GM12878 (cell line): ENCODE measurements around the gene ETS1. TPM values are rescaled to one million over a fixed set of nuclear protein-coding genes. Genes with fewer than 3 reads are reported as not detected.

ENCODE experiments used
- CHD2 ChIP-seq: IDR thresholded peaks from 2 replicates; pipeline ENCODE4 v1.6.1; 2011; ENCODE audit warnings: low read depth, low read length, improper control_type of control experiment, borderline replicate concordance
- CREB1 ChIP-seq: IDR thresholded peaks from 2 replicates; pipeline ENCODE4 v1.6.1; 2012; ENCODE audit warnings: low read depth, mild to moderate bottlenecking, inconsistent platforms
- HDAC2 ChIP-seq: fragments of 200-600 bp; sonication (generic); IDR thresholded peaks from 2 replicates; pipeline ENCODE4 v1.6.1; 2017
- MEF2A ChIP-seq: IDR thresholded peaks from 2 replicates; pipeline ENCODE4 v1.6.1; 2011; ENCODE audit warnings: low read depth, mild to moderate bottlenecking, low read length, moderate library complexity; ENCODE audit not compliant: insufficient read depth
- NFIC ChIP-seq: IDR thresholded peaks from 2 replicates; pipeline ENCODE4 v1.6.1; 2012; ENCODE audit warnings: low read depth, mild to moderate bottlenecking, inconsistent platforms, low read length, moderate library complexity
- NFXL1 ChIP-seq: fragments of 450-650 bp; IDR thresholded peaks from 2 replicates; pipeline ENCODE4 v1.6.1; 2017; ENCODE audit warnings: antibody characterized with exemption, mild to moderate bottlenecking, borderline replicate concordance
- NR2C1 ChIP-seq: fragments of 450-650 bp; IDR thresholded peaks from 2 replicates; pipeline ENCODE4 v1.6.1; 2017; ENCODE audit warnings: antibody characterized with exemption, mild to moderate bottlenecking, moderate library complexity
- PAX8 ChIP-seq: fragments of 450-650 bp; IDR thresholded peaks from 2 replicates; pipeline ENCODE4 v1.6.1; 2017; ENCODE audit warnings: mild to moderate bottlenecking, moderate library complexity
- RFX5 ChIP-seq: IDR thresholded peaks from 2 replicates; pipeline ENCODE4 v1.6.1; 2011; ENCODE audit warnings: low read depth, low read length, improper control_type of control experiment
- SP1 ChIP-seq: IDR thresholded peaks from one replicate; pipeline ENCODE4 v1.6.1; 2011; ENCODE audit warnings: low read depth, low read length
- TCF7 ChIP-seq: IDR thresholded peaks from 2 replicates; pipeline ENCODE4 v1.6.1; 2014; ENCODE audit warnings: antibody characterized with exemption, borderline replicate concordance
- YY1 ChIP-seq: IDR thresholded peaks from 2 replicates; pipeline ENCODE4 v1.6.1; 2011; ENCODE audit warnings: low read depth, mild to moderate bottlenecking, low read length
- ZBED1 ChIP-seq: IDR thresholded peaks from 2 replicates; pipeline ENCODE4 v1.6.1; 2016; ENCODE audit warnings: borderline replicate concordance
- ZNF217 ChIP-seq: fragments of 450-650 bp; IDR thresholded peaks from 2 replicates; pipeline ENCODE4 v1.6.1; 2017; ENCODE audit warnings: antibody characterized with exemption, mild to moderate bottlenecking
- ZSCAN29 ChIP-seq: fragments of 450-650 bp; IDR thresholded peaks from 2 replicates; pipeline ENCODE4 v1.6.1; 2017; ENCODE audit warnings: mild to moderate bottlenecking, moderate library complexity
- polyA plus RNA-seq, 11 experiments: library from polyadenylated mRNA; depleted of rRNA in 4 of 11; unstranded in 6 of 11; stranded (reverse) in 5 of 11; fragments of >200 nt; fragmentation: Nextera tagmentation in 4 of 11; fragmentation: Illumina TruSeq in 1 of 11; extraction: Ambion mirVana in 4 of 11; extraction: Trizol in 1 of 11; gene quantifications; 1 replicate in 1 of 11; 2 replicates in 10 of 11; pipeline versions ENCODE4 v1.2.1 to v1.2.3, GENCODE V29; 2011 to 2016; ENCODE audit warnings: inconsistent platforms in 2 of 11, missing spikeins in 2 of 11, low read depth in 1 of 11
- total RNA-seq, 4 experiments: library from RNA; depleted of rRNA in 3 of 4; stranded (reverse); fragments of >200 nt in 3 of 4; fragmentation: Illumina TruSeq in 1 of 4; extraction: Trizol in 1 of 4; gene quantifications; 2 replicates each; pipeline versions ENCODE4 v1.2.1 to v1.2.3, GENCODE V29; 2013 to 2021
- TF ChIP-seq, protein P1 (sequence below): fragments of 150-350 bp; IDR thresholded peaks from 2 replicates; pipeline ENCODE4 v1.6.1; 2016; ENCODE audit warnings: low read depth, low read length
- TF ChIP-seq, protein P2 (sequence below): fragments of 450-650 bp; IDR thresholded peaks from 2 replicates; pipeline ENCODE4 v1.6.1; 2017; ENCODE audit warnings: mild to moderate bottlenecking, low read depth, inconsistent platforms; ENCODE audit not compliant: poor library complexity, severe bottlenecking
- TF ChIP-seq, protein P3 (sequence below): IDR thresholded peaks from 2 replicates; pipeline ENCODE4 v1.6.1; 2011; ENCODE audit warnings: borderline replicate concordance, low read depth, mild to moderate bottlenecking, moderate library complexity, mixed read lengths, low read length; ENCODE audit not compliant: insufficient read depth; ENCODE audit errors: extremely low read length
- TF ChIP-seq, protein P4 (sequence below): IDR thresholded peaks from 2 replicates; pipeline ENCODE4 v1.6.1; 2011; ENCODE audit warnings: low read depth, low read length, improper control_type of control experiment, borderline replicate concordance
- TF ChIP-seq, protein P5 (sequence below): fragments of 450-650 bp; formaldehyde crosslinking; IDR thresholded peaks from 2 replicates; pipeline ENCODE4 v1.4.0; 2022; ENCODE audit warnings: mild to moderate bottlenecking, moderate library complexity

The ETS1 gene
- total and polyA plus RNA-seq, 10 of the 15 experiments (the other 5 are each of a cell fraction or from before 2014, with no cell fraction given), result 12.5 to 112 (median 55.5) TPM

DNA sequence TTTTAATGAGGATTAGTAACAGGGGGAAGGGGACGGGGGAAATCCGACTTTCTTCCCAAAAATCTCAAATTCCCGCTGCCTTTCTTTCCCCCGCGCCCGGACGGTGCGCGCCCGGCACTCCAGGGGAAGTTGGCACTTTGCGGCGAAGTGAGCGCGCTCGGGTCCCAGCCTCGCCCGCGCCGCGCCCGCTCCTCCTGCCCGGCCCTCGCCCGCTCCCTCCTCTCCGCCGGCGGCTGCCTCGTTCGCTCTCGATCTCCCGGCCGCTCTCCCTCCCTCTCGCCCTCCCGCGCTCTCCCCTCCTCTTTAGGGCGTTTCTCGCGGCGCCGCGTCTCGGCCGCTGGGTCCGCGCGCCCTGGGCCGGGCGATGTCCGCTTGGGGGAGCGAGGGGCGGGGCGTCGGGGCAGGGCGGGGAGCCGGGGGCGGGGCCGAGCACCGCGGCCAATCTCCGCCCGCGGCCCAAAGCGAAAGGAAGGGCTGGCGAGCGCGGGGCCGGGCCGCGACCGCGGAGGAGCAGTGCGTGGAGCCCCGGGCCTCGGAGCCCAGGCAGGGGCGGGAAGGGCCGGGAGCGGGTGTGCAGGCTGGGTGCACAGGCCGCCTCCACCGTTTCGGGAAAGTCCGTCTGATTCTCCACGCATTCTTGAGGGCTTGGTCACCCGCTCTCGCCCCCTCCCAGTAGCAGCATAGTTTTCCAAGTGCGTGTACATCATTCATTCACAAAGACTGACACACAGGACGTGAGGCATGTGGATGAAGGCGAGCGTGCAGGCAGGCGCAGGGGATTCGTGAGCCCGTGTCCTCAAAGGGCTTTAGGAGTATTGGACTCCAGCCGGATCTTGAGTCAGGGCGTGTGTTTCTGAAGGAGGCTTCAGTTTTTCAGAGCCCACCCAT lies 65.1 kb downstream of the ETS1 start (continued):
- TF ChIP-seq CHD2 (no peak), NR2C1 (no peak), MEF2A (no peak), SP1 (no peak), NFIC (no peak), PAX8 (no peak), HDAC2 (no peak), RFX5 (no peak), ZSCAN29 (peak; percentile 10; the same call in 1 of the 2 replicates), ZBED1 (no peak), CREB1 (no peak), NFXL1 (no peak), ZNF217 (peak; percentile 19; the same call in 1 of the 2 replicates), YY1 (0 out of 2 replicates have a peak, but pooled peaks have one; percentile 46), TCF7 (no peak)
- TF ChIP-seq, protein P1, sequence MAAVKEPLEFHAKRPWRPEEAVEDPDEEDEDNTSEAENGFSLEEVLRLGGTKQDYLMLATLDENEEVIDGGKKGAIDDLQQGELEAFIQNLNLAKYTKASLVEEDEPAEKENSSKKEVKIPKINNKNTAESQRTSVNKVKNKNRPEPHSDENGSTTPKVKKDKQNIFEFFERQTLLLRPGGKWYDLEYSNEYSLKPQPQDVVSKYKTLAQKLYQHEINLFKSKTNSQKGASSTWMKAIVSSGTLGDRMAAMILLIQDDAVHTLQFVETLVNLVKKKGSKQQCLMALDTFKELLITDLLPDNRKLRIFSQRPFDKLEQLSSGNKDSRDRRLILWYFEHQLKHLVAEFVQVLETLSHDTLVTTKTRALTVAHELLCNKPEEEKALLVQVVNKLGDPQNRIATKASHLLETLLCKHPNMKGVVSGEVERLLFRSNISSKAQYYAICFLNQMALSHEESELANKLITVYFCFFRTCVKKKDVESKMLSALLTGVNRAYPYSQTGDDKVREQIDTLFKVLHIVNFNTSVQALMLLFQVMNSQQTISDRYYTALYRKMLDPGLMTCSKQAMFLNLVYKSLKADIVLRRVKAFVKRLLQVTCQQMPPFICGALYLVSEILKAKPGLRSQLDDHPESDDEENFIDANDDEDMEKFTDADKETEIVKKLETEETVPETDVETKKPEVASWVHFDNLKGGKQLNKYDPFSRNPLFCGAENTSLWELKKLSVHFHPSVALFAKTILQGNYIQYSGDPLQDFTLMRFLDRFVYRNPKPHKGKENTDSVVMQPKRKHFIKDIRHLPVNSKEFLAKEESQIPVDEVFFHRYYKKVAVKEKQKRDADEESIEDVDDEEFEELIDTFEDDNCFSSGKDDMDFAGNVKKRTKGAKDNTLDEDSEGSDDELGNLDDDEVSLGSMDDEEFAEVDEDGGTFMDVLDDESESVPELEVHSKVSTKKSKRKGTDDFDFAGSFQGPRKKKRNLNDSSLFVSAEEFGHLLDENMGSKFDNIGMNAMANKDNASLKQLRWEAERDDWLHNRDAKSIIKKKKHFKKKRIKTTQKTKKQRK, result no peak
- TF ChIP-seq, protein P2, sequence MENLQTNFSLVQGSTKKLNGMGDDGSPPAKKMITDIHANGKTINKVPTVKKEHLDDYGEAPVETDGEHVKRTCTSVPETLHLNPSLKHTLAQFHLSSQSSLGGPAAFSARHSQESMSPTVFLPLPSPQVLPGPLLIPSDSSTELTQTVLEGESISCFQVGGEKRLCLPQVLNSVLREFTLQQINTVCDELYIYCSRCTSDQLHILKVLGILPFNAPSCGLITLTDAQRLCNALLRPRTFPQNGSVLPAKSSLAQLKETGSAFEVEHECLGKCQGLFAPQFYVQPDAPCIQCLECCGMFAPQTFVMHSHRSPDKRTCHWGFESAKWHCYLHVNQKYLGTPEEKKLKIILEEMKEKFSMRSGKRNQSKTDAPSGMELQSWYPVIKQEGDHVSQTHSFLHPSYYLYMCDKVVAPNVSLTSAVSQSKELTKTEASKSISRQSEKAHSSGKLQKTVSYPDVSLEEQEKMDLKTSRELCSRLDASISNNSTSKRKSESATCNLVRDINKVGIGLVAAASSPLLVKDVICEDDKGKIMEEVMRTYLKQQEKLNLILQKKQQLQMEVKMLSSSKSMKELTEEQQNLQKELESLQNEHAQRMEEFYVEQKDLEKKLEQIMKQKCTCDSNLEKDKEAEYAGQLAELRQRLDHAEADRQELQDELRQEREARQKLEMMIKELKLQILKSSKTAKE, result no peak
- TF ChIP-seq, protein P3, sequence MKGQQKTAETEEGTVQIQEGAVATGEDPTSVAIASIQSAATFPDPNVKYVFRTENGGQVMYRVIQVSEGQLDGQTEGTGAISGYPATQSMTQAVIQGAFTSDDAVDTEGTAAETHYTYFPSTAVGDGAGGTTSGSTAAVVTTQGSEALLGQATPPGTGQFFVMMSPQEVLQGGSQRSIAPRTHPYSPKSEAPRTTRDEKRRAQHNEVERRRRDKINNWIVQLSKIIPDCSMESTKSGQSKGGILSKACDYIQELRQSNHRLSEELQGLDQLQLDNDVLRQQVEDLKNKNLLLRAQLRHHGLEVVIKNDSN, result no peak
- TF ChIP-seq, protein P4, sequence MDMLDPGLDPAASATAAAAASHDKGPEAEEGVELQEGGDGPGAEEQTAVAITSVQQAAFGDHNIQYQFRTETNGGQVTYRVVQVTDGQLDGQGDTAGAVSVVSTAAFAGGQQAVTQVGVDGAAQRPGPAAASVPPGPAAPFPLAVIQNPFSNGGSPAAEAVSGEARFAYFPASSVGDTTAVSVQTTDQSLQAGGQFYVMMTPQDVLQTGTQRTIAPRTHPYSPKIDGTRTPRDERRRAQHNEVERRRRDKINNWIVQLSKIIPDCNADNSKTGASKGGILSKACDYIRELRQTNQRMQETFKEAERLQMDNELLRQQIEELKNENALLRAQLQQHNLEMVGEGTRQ, result no peak
- TF ChIP-seq, protein P5, sequence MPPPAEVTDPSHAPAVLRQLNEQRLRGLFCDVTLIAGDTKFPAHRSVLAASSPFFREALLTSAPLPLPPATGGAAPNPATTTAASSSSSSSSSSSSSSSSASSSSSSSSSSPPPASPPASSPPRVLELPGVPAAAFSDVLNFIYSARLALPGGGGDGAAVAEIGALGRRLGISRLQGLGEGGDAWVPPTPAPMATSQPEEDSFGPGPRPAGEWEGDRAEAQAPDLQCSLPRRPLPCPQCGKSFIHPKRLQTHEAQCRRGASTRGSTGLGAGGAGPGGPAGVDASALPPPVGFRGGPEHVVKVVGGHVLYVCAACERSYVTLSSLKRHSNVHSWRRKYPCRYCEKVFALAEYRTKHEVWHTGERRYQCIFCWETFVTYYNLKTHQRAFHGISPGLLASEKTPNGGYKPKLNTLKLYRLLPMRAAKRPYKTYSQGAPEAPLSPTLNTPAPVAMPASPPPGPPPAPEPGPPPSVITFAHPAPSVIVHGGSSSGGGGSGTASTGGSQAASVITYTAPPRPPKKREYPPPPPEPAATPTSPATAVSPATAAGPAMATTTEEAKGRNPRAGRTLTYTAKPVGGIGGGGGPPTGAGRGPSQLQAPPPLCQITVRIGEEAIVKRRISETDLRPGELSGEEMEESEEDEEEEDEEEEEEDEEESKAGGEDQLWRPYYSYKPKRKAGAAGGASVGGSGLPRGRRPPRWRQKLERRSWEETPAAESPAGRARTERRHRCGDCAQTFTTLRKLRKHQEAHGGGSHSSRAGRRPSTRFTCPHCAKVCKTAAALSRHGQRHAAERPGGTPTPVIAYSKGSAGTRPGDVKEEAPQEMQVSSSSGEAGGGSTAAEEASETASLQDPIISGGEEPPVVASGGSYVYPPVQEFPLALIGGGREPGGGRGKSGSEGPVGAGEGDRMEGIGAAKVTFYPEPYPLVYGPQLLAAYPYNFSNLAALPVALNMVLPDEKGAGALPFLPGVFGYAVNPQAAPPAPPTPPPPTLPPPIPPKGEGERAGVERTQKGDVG (CRISPR knock-in tag), result no peak
